ENCODE data around the gene TMEM116.
"Not testable (repeated sequence)": the region's sequence is repeated elsewhere in the genome, so short reads cannot be mapped to it uniquely, and the experiment has no call there.

TMEM116 gene

GRCh38 chr12:112009596-112009995 is 3.4 kb downstream of the TMEM116 start:
- DNase-seq (ENCODE audit: low read depth in 2 of 2), result not testable (repeated sequence)

- DNase-seq (ENCODE audit: low read depth in 2 of 2), result no peak
Measured at GRCh38 chr12:112008918-112009317, 4.0 kb downstream of the TMEM116 start.

- DNase-seq (ENCODE audit: low read depth in 2 of 2), result no peak
Measured at GRCh38 chr12:112007945-112008344, 5.0 kb downstream of the TMEM116 start.

- DNase-seq (ENCODE audit: low read depth in 2 of 2), result no peak
Measured at GRCh38 chr12:112005419-112006395, 7.3 kb downstream of the TMEM116 start.

DNA sequence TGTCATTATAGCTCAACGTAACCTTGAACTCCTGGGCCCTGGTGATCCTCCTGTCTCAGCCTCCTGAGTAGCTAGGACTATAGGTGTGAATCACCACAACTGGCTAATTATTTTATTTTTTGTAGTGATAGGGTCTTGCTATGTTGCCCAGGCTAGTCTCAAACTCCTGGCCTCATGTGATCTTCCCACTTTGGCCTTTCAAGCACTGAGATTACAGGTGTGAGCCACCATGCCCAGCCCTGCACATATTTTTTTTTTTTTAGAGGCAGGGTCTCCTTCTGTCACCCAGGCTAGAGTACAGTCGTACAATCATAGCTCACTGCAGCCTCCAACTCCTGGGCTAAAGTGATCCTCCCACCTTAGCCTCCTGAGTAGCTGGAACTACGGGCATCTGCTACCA is 8.9 kb downstream of the TMEM116 start:
- DNase-seq (ENCODE audit: low read depth in 2 of 2), result no peak

- no peak for DNase-seq (ENCODE audit: low read depth in 2 of 2)
Measured at GRCh38 chr12:112001576-112001975, 11.4 kb downstream of the TMEM116 start.

GRCh38 chr12:112000820-112001219 is 12.1 kb downstream of the TMEM116 start:
- DNase-seq (ENCODE audit: low read depth in 2 of 2), result no peak

DNA sequence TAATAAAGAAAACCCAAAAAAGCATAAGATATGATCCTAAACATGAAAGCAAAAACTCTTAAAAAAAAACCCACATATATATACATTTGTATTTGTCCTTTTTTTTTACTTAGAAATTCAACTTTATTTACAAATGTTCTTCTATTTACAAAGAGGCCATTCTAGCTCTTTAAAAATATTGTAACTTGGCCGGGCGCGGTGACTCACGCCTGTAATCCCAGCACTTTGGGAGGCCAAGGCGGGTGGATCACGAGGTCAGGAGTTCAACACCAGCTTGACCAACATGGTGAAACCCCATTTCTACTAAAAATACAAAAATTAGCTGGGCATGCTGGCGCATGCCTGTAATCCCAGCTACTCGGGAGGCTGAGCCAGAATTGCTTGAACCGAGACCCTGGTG is 13.8 kb downstream of the TMEM116 start:
- not testable (repeated sequence) for DNase-seq (ENCODE audit: low read depth in 2 of 2)

DNA sequence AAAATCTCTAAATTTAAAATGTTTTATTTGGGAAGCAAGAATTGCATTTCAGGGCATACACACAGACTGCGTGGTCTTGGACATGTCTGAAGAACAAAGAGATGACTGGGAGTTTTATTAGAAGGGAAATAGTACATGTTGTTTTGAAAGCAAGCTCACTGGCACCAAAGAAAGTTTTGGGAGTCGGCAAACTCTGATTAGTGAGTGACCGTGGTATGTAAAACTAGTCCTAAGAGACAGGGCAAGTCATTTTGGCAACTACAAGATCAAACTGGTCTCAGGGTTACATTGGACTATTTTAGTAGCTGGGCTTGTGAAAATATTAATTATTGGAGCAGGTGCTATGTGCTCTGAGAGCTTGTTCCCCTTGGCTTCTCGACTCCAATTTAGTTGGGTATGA is 14.9 kb downstream of the TMEM116 start:
- DNase-seq (ENCODE audit: low read depth in 2 of 2), result no peak

GRCh38 chr12:111997300-111997699 is 15.7 kb downstream of the TMEM116 start:
- no peak for DNase-seq (ENCODE audit: low read depth in 2 of 2)

DNA sequence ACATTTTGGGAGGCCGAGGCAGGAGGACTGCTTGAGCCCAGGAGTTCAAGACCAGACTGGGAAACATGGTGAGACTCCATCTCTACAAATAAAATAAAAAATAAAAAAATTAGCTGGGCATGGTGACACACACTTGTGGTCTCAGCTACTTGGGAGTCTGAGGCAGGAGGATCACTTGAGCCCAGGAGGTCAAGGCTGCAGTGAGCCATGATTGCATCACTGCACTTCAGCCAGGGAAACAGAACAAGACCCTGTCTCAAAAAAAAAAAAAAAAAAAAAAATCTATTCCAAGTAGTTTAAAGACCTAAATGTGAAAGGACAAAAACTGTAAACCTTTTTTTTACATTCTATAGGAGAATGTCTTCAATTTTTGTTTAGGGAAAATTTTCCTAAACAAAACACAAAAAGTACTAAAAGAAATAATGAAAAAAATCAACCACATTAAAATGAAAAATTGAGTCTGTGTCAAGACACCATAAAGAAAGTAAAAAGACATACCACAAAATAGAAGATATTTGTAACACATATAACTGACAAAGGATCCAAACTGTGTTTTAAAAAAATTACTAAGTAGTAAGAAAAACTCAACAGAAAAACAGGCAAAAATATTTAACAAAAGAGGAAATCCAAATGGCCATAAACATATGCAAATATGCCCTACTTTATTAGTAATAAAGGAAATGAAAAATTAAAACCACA is 17.0 kb downstream of the TMEM116 start:
- DNase-seq (ENCODE audit: low read depth in 2 of 2), result no peak

GRCh38 chr12:111994211-111995111 is 18.5 kb downstream of the TMEM116 start:
- DNase-seq (ENCODE audit: low read depth in 2 of 2), result not testable (repeated sequence)

GRCh38 chr12:111993292-111994150 is 19.4 kb downstream of the TMEM116 start:
- DNase-seq (ENCODE audit: low read depth in 2 of 2), result no peak

GRCh38 chr12:111992464-111992863 is 20.5 kb downstream of the TMEM116 start:
- DNase-seq (ENCODE audit: low read depth in 2 of 2), result no peak

- no peak for DNase-seq (ENCODE audit: low read depth in 2 of 2)
Measured at GRCh38 chr12:111991946-111992345, 21.0 kb downstream of the TMEM116 start.

DNA sequence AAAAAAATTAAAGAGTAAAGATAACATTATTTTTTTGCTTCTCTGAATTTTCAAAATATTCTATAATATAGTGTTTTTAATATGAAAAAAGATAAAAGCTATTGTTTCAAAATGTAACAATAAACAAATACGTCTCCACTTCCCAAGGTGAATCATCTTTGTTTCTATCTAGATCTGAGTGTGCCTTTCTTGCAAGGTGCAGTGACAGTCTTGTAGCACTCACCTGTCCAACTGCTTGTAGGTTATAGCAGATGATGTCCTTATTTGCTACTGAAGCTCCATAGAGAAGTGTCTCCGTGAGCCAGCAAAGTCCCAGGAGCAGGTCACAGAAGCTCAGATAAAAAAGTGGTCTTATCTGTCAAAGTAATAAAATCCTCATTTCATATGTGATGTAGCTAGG is 21.4 kb downstream of the TMEM116 start:
- no peak for DNase-seq (ENCODE audit: low read depth in 2 of 2)

DNA sequence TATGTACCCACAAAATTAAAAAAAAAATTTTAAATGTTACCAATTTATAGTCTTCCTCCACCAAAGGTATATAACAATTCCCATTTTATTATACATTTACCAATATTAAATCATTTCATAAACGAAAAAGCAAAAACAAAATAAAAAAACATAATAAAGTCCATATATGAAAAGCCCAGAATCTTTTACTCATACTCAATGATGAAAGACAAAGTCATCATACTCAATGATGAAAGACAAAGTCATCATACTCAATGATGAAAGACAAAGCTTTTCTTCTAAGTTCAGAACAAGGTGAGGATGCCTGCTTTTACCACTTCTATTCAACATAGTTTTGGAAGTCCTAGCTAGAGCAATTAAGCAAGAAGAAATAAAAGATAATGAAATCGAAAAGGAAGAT is 28.1 kb downstream of the TMEM116 start:
- no peak for DNase-seq (ENCODE audit: low read depth in 2 of 2)

DNA sequence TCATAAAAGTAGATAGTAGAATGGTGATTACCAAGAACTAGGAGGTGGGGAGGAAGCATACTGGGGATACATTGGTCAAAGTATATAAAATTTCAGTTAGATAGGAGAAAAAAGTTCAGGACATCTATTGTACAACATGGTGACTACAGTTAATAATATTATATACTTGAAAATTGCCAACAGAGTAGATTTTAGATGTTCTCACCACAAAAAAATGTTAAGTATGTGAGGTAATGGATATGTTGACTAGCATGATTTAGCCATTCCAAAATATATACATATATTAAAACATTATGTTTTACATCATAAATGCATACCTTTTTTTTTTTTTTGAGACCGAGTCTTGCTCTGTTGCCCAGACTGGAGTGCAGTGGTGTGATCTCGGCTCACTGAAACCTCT is 31.0 kb downstream of the TMEM116 start:
- no peak for DNase-seq (ENCODE audit: low read depth in 2 of 2)

DNA sequence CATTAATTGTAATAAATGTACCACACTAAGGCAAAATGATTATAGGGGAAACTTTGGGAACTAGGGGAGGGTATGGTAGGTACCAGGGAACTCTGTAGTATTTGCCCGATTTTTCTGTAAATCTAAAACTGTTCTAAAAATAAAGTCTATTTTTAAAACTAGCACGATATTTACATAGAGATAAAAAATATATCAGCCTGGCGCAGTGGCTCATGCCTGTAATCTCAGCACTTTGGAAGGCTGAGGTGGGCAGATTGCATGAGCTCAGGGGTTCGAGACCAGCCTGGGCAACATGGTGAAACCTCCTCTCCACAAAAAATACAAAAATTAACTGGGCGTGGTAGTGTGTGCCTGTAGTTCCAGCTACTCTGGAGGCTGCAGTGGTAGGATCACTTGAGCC is 32.4 kb downstream of the TMEM116 start:
- no peak for DNase-seq (ENCODE audit: low read depth in 2 of 2)

DNA sequence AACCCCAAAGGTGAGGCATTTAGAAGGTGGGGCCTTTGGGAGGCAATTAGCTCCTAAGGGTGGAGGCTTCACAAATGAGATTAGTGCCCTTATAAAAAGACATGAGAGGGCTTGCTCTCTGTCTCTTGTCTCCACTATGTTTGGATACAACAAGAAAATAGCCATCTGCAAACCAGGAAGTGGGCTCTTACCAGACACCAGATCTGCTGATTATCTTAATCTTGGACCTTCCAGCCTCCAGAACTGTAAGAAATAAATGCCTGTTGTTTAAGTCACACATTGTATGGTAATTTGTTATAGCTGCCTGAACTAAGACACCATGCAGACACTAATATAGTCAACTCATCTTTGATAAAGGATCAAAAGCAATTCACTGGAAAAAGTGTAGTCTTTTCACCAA is 34.4 kb downstream of the TMEM116 start:
- DNase-seq (ENCODE audit: low read depth in 2 of 2), result no peak

DNA sequence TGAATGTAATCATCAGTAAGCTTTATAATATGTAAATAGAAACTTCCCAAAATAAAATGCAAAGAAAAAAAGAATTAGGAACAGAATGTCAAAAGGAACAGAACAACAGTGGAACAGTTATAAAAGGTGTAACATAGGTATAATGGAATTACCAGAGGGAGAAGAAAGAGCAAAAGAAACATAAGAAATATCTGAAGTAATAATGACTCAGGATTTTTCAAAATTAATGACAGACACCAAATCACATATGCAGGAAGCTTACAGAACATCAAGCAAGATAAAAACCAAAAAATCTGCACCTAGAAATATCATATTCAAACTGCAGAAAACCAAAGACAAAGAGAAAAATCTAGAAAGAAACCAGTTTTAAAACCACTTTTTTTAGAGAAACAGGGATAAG is 36.1 kb downstream of the TMEM116 start:
- no peak for DNase-seq (ENCODE audit: low read depth in 2 of 2)
